GM21423 (cell line): ENCODE results near the gene POMC.
"Not testable (repeated sequence)": the region's sequence is repeated elsewhere in the genome, so short reads cannot be mapped to it uniquely, and the experiment has no call there.

Experiments used
- ATAC-seq: cut with Tn5 transposase; IDR thresholded peaks from one replicate; pipeline ENCODE4 v1.9.1; 2021; ENCODE audit warnings: mild to moderate bottlenecking, moderate library complexity; ENCODE audit not compliant: unreplicated experiment

POMC gene

GRCh38 chr2:25141120-25141519, 27.3 kb downstream of the POMC start:
- no peak for ATAC-seq

- not testable (repeated sequence) for ATAC-seq
Measured at GRCh38 chr2:25140535-25140934, 27.8 kb downstream of the POMC start.

DNA sequence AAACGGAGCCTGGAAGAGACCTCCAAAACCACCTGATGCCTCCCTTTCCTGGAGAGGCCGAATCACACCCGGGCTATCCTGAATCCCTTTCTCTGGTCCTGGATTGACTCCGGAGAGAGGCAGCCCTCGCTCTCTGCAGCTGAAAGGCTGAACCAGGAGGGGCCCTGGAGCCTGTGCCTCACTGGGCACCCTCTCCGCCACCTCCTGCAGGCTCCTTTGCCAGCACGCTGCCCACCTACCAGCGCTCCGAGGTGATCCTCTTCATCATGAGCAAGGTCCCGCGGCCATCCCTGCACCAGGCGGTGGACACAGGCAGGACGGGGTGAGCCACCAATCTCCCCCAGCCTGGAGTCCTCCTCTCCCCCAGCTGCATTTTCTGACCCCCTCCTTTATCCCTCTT, 35.7 kb downstream of the POMC start:
- ATAC-seq = no peak

DNA sequence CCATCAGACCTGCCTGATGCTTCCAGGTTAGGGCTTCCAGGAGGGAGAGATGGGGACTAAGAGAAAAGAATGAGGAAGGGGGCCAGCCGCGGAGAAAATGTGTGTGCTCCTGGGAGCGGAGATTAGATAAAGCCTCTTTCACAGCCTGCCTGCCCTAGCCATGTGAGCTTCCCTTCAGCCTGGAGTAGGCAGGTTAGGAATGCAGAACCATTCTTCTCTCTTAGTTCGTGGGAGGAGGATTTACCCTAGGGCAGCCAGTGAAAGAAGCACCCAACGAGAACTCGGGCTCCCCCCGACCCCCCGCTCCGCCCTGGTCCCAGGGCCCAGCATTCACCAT, 36.1 kb downstream of the POMC start:
- no peak for ATAC-seq

GRCh38 chr2:25131567-25132298, 36.6 kb downstream of the POMC start:
- ATAC-seq = no peak

DNA sequence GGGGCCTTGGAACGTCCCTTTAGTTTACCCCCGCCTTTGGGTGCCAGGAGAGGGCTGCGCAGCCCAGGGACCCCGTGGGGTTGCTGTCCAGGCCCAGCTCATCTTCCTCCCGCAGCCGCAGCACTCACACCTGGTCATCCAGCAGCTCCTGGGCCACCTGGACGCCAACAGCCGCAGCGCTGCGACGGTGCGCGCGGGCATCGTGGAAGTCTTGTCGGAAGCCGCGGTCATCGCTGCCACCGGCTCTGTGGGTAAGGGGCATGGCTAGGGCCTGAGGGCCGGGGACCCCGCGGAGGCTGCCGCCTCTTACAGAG, 37.2 kb downstream of the POMC start:
- no peak for ATAC-seq

DNA sequence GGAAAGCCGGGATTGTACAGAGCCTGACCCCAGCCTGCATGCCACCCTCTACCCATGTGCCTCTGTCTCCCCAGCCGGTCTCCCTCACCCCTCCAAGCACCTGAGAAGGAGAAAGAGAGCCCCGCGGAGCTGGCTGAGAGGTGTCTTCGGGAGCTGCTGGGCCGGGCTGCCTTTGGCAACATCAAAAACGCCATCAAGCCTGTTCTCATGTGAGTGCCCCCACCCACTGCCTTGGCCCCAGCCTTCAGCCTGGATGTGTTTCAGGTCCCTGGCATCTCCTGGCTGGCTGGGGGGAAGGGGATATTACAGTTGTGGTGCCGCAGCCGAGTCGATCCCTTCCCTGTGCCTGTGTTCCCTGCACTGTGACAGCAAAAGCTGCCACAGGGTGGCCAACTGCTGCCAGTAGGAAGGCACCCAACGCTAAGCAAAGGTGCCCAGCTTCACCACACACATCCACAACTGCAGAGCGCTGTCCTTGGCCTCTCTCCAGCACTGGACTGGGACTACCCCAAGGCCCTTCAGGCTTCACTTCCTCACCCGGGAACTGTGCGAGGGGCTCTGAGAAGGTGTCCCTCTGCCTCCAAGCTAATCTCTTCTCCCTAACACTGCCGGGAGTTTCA, 38.4 kb downstream of the POMC start:
- no peak for ATAC-seq

DNA sequence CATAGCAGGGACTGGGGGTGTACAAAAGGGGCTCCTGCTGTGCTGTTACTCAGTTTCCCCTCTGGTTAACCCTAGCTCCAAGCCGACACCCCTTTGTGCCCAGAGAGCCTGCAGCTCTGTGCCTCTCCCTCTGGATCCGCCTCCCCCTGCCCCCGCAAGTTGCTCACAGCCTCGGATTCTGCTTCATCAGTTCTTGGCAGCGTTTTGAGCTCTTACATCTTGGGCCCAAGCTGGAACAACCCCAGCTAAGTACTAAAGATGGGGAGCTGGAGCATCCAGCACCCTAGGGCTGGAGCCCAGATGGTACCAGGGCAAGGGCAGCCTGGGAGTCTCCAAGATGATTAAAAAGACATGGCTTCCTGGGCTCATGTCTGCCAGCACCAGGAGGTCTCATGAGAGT, 40.7 kb downstream of the POMC start:
- ATAC-seq = no peak

DNA sequence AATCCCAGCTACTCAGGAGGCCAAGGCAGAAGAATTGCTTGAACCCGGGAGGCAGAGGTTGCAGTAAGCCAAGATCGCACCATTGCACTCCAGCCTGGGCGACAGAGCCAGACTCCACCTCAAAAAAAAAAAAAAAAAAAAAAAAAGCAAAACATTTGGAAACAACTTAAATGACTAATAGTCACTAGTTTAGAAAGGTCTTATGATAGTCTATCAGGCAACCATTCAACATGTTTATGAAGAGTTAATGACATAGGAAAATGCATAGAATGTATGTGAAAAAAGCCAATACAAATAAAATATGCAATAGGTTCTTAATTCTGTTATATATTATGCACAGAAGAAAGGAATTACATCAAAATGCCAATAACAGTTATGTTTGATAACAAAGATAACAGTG, 41.3 kb downstream of the POMC start:
- ATAC-seq = not testable (repeated sequence)

DNA sequence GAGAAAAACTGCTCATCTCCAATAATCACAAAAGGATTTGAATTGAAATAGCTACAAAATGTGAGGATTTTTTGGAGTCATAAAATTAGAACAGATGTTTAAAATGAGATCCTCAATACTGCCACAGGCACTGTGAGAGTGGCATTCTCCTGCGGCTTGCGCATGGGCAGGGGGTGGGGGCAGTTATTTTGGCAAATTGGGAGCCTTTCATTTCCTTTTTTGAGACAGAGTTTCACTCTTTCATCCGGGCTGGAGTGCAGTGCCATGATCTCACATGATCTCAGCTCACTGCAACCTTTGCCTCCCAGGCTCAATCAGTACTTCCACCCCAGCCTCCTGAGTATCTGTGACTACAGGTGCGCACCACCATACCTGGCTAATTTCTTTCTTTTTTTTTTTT, 42.4 kb downstream of the POMC start:
- no peak for ATAC-seq

GRCh38 chr2:25125189-25125588, 43.2 kb downstream of the POMC start:
- no peak for ATAC-seq

DNA sequence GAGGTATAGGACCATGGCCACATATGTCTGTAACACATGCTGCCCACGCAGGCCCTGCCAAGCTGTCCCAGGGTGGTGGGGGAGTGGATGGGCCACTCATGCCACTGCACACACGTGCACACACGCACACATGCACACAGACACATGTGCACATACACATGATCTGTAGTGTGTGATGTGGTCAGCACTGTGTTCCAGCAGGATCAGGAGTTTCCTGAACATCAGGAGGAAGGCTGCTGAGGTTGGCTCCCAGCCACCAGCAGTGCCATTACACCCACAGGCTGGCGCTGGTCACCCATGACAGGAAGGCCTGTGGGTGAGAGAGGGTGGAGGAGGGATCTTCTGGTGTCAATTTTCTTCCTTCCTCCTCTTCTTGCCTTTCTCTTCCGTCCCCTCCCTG, 44.7 kb downstream of the POMC start:
- ATAC-seq = no peak

GRCh38 chr2:25122367-25122766, 46.0 kb downstream of the POMC start:
- ATAC-seq = no peak

DNA sequence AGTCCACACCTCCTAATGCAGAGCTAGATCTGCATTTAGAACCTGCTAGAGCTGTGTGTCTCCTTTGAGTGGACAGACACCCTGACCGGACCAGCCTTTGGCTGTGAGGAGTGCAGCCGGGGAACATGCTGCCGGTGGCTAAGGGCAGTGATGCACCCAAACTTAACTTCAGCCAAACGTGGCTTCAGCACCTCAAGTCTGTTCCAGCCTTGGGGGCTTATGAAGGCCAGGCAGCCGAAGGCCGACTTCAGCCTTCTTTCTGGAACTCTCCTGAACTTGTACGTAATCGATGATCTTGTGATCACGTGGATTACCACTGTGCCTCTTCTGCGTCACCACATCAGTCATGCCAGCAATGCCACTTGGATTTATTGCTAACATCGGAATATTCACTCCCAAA, 49.1 kb downstream of the POMC start:
- ATAC-seq = no peak

DNA sequence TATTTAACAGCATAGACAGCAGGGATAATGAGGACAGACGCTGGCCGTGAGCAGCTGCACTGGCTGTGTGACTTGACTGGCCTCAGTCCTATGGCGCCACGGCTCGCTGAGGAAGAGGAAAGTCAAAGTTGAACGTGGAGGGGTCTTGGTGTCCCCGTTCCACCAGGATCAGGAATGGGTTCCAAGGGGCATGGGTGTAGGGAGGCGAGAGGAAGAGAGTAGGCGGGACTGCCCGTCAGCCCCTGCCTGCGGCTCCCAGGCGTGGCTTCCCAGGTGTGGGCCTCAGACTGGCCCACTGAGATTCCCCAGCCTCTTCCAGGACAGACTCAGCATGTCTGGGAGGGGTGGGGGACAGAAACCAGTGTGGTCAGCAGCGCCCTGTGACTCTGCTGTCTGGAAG, 51.4 kb downstream of the POMC start:
- no peak for ATAC-seq

- ATAC-seq = no peak
Measured at GRCh38 chr2:25115902-25116301, 52.5 kb downstream of the POMC start.

DNA sequence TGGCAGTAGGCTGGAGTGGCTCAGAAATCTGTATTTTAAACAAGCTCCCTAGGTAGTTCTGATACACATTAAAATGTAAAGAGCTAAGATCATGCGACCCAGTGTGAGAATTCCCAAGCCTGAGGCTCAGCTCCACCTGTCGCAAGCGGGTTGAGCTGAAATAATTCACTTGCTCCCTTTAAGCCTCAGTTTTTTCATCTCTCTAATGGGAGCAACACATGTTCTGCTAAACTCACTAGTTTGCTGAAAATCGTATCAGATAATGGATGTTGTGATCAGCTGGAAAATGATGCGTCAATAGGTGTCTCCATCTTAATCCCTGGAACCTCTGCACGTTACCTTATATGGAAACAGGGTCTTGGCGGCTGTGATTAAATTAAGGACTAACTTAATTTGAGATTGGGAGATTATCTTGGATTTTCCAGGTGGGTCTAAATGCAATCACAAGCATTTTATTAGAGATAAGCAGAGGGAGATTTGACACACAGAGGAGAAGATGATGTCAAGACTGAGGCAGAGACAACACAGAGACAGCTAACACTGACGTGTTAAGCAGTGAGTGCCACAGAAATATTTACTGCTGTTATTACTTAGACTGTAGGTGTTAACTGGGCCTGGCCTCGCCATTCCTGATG, 53.0 kb downstream of the POMC start:
- ATAC-seq = no peak

DNA sequence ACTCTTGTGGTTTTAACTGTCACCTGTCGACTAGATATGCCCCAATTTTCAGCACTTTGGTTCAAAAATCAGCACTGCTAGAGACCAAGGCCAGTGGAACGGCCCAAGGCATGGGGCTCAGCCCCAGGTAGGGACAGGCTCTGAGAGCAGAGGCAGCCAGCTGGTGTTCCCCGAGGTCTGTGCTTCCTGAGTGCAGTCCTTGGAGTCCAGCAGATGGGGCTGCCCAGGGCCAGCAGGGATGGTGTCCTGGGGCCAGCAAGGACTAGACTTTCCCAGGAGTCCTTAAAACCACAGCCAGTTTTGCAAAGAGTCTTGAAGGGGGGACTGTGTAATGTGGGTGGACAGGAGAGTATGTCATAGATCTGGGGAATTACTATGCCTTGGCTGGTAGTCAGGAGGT, 56.3 kb downstream of the POMC start:
- ATAC-seq = no peak
